MM.1S (cell line): ENCODE results near the gene RFX7.

Experiments used
- EZH2 ChIP-seq: fragments of 300-600 bp; sonication (generic); optimal IDR thresholded peaks from 2 replicates; pipeline ENCODE3; 2017; ENCODE audit warnings: low read depth, mild to moderate bottlenecking, antibody characterized with exemption, low read length, mixed read lengths
- EZH2phosphoT487 ChIP-seq: fragments of 300-600 bp; sonication (generic); IDR thresholded peaks from 2 replicates; pipeline ENCODE4 v1.6.1; 2018; ENCODE audit warnings: antibody characterized with exemption, low read length
- TF ChIP-seq, protein P1 (sequence below): fragments of 300-600 bp; sonication (generic); IDR thresholded peaks from 2 replicates; pipeline ENCODE4 v1.5.1; 2016; ENCODE audit warnings: antibody characterized with exemption, low read length, mixed read lengths

DNA sequence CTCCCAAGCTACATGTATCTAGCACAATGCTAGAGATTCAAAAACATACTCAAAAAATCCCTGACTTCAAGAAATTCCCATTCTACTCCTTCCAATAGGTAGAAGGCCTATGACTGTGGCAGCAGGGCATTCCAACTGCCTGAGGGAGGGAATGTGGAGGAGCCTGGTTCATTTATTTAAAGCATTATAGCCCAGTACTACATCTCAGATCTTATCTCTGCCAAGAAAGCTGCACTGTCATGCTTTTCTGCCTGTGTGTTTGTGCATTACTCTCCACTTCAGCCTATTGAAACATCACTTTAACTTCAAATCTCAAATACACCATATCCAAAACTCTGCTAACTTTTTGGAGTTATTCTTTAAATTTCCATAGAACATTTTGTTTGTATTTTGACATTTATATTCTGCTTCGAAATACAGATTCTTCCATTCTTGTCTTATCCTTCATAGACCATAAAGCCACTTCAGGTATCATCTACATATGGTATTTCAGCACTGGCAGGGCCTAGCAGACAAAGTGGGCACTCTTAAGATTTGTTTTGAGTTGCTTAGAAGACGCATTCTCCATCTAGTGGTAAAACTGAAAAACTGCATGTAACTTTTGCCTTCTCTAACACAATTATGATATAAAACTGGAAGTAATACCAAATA, 191.2 kb downstream of the RFX7 start:
- TF ChIP-seq, protein P1, sequence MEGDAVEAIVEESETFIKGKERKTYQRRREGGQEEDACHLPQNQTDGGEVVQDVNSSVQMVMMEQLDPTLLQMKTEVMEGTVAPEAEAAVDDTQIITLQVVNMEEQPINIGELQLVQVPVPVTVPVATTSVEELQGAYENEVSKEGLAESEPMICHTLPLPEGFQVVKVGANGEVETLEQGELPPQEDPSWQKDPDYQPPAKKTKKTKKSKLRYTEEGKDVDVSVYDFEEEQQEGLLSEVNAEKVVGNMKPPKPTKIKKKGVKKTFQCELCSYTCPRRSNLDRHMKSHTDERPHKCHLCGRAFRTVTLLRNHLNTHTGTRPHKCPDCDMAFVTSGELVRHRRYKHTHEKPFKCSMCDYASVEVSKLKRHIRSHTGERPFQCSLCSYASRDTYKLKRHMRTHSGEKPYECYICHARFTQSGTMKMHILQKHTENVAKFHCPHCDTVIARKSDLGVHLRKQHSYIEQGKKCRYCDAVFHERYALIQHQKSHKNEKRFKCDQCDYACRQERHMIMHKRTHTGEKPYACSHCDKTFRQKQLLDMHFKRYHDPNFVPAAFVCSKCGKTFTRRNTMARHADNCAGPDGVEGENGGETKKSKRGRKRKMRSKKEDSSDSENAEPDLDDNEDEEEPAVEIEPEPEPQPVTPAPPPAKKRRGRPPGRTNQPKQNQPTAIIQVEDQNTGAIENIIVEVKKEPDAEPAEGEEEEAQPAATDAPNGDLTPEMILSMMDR, result peak; percentile 74
- TF ChIP-seq EZH2, result no peak
- TF ChIP-seq EZH2phosphoT487, result no peak
